Tibial nerve (tissue), 4 donors: ENCODE data around the gene OPCML.

Source experiments
- EP300 ChIP-seq, 2 donors: sonication (generic); formaldehyde crosslinking; IDR thresholded peaks; one replicate each; pipeline ENCODE4 v1.6.1; 2017; ENCODE audit warnings: antibody characterized with exemption in 2 of 2, mild to moderate bottlenecking in 1 of 2
- POLR2A ChIP-seq, 2 donors: fragments of 450-650 bp; IDR thresholded peaks; one replicate each; pipeline ENCODE4 v1.6.1; 2017; ENCODE audit warnings: antibody characterized with exemption in 2 of 2, mild to moderate bottlenecking in 2 of 2, moderate library complexity in 2 of 2
- TF ChIP-seq, protein P1 (sequence below), 5 experiments: fragments of 200-600 bp in 3 of 5; fragments of 450-650 bp in 2 of 5; sonication (generic) in 3 of 5; IDR thresholded peaks; one replicate each; pipeline ENCODE4 v1.5.1; 2016 to 2019; ENCODE audit warnings: antibody characterized with exemption in 5 of 5, mild to moderate bottlenecking in 3 of 5, moderate library complexity in 2 of 5

DNA sequence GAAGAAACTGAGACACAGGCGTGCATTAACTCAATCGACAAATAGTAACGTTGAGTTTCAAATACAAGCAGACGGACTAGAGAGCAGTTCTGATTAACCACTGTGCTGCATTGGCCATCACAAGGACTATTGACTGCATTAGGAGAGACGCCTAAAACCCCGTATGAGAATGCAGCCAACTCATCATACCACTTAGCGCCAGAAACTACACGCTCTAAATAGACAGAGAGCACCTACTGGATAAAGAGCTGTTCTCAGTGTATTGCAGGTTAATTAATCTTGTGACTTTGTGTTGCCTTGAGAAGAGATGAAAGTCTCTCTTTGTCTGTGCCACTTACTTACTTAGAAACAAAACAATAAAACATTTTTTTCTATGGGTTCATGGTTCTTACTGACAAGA lies 484.0 kb downstream of the OPCML start:
- TF ChIP-seq, protein P1, sequence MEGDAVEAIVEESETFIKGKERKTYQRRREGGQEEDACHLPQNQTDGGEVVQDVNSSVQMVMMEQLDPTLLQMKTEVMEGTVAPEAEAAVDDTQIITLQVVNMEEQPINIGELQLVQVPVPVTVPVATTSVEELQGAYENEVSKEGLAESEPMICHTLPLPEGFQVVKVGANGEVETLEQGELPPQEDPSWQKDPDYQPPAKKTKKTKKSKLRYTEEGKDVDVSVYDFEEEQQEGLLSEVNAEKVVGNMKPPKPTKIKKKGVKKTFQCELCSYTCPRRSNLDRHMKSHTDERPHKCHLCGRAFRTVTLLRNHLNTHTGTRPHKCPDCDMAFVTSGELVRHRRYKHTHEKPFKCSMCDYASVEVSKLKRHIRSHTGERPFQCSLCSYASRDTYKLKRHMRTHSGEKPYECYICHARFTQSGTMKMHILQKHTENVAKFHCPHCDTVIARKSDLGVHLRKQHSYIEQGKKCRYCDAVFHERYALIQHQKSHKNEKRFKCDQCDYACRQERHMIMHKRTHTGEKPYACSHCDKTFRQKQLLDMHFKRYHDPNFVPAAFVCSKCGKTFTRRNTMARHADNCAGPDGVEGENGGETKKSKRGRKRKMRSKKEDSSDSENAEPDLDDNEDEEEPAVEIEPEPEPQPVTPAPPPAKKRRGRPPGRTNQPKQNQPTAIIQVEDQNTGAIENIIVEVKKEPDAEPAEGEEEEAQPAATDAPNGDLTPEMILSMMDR (IDR thresholded peaks at IDR 0.05) = no peak
- TF ChIP-seq EP300 (IDR thresholded peaks at IDR 0.05) = no peak
- TF ChIP-seq POLR2A (IDR thresholded peaks at IDR 0.05) = no peak
